ENCODE measurements around the gene PIH1D1. TPM values are rescaled to one million over a fixed set of nuclear protein-coding genes. Genes with fewer than 3 reads are reported as not detected.

Gene PIH1D1
- total and polyA plus RNA-seq, 2 of the 13 experiments (the other 11 are each of a cell fraction or from before 2014, with no cell fraction given) = 110 to 137 TPM

- TF ChIP-seq ZNF567 (CRISPR knock-in tag; IDR thresholded peaks at IDR 0.05; ENCODE audit: borderline replicate concordance) (no peak), DNMT3B (CRISPR knock-in tag; conservative IDR thresholded peaks at IDR 0.05) (no peak), HMG20A (CRISPR knock-in tag; IDR thresholded peaks at IDR 0.05; ENCODE audit: borderline replicate concordance) (no peak), SMAD9 (CRISPR knock-in tag; IDR thresholded peaks at IDR 0.05) (no peak), ATF2 (CRISPR knock-in tag; IDR thresholded peaks at IDR 0.05) (no peak; the same call in 1 of the 2 replicates), ZNF7 (CRISPR knock-in tag; IDR thresholded peaks at IDR 0.05) (no peak), DDIT3 (CRISPR knock-in tag; IDR thresholded peaks at IDR 0.05) (no peak), ZNF816 (CRISPR knock-in tag; IDR thresholded peaks at IDR 0.05; ENCODE audit: borderline replicate concordance) (no peak), ZNF891 (CRISPR knock-in tag; IDR thresholded peaks at IDR 0.05) (no peak), KDM3A (CRISPR knock-in tag; IDR thresholded peaks at IDR 0.05; ENCODE audit: low read depth) (peak; percentile 48; the same call in 1 of the 2 replicates), ZNF574 (CRISPR knock-in tag; IDR thresholded peaks at IDR 0.05) (peak; percentile 85), ZNF761 (CRISPR knock-in tag; conservative IDR thresholded peaks at IDR 0.05) (no peak), ZFP91 (CRISPR knock-in tag; IDR thresholded peaks at IDR 0.05; ENCODE audit: borderline replicate concordance) (peak; percentile 72; the same call in 1 of the 2 replicates), ZNF318 (CRISPR knock-in tag; IDR thresholded peaks at IDR 0.05) (no peak), AKAP8 (CRISPR knock-in tag; IDR thresholded peaks at IDR 0.05) (no peak)
Observed at GRCh38 chr19:49473868-49474541, 22.4 kb upstream of the PIH1D1 start, which contains the start of gene FLT3LG (continued).
